Activated naive CD8-positive, alpha-beta T cell treated with anti-CD3 and anti-CD28 coated beads for 36 hours (primary cell): ENCODE results near the gene TTLL11. TPM values are rescaled to one million over a fixed set of nuclear protein-coding genes. Genes with fewer than 3 reads are reported as not detected.

Experiments used
- DNase-seq: peaks from one replicate; pipeline ENCODE4 v3.0.0; 2021
- H3K27ac Mint-ChIP-seq: one replicate; pipeline ENCODE4 v1.8.0; 2022; ENCODE audit warnings: mild to moderate bottlenecking, moderate library complexity, mixed read lengths
- H3K27me3 Mint-ChIP-seq: one replicate; pipeline ENCODE4 v1.8.0; 2022; ENCODE audit warnings: mild to moderate bottlenecking, mixed read lengths
- H3K36me3 Mint-ChIP-seq: one replicate; pipeline ENCODE4 v1.8.0; 2021; ENCODE audit warnings: mild to moderate bottlenecking, mixed read lengths
- H3K4me1 Mint-ChIP-seq: one replicate; pipeline ENCODE4 v1.8.0; 2021; ENCODE audit warnings: mixed read lengths
- H3K4me3 Mint-ChIP-seq: one replicate; pipeline ENCODE4 v1.8.0; 2022; ENCODE audit warnings: mild to moderate bottlenecking, moderate library complexity, mixed read lengths
- H3K9me3 Mint-ChIP-seq: one replicate; pipeline ENCODE4 v1.8.0; 2022; ENCODE audit warnings: mixed read lengths
- total RNA-seq, 2 experiments: library from RNA; stranded (reverse); gene quantifications; one replicate each; pipeline ENCODE4 v1.2.3, GENCODE V29; 2021

The TTLL11 gene
- total RNA-seq, 2 experiments from 2014 or later: 2.5 to 2.8 TPM

- no peaks in the 10 kb centered on the region for H3K4me1 Mint-ChIP-seq
Measured at GRCh38 chr9:121857928-121858327, 235.2 kb downstream of the TTLL11 start.

GRCh38 chr9:121855476-121855875 lies 237.6 kb downstream of the TTLL11 start:
- Mint-ChIP-seq H3K36me3 (no peaks in the 10 kb centered on the region), H3K27me3 (no peaks in the 10 kb centered on the region), H3K4me1 (no peaks in the 10 kb centered on the region), H3K9me3 (no peaks in the 10 kb centered on the region), H3K4me3 (no peak overlapping the region), H3K27ac (no peak overlapping the region)
- DNase-seq: no peak

More at GRCh38 chr9:121857928-121858327, 235.2 kb downstream of the TTLL11 start:
- Mint-ChIP-seq H3K27ac (no peak overlapping the region), H3K9me3 (no peaks in the 10 kb centered on the region), H3K36me3 (no peaks in the 10 kb centered on the region), H3K4me3 (no peak overlapping the region), H3K27me3 (no peaks in the 10 kb centered on the region)
- no peak for DNase-seq

GRCh38 chr9:121853617-121854395 lies 239.3 kb downstream of the TTLL11 start:
- H3K4me1 Mint-ChIP-seq: no peaks in the 10 kb centered on the region
- H3K36me3 Mint-ChIP-seq: no peaks in the 10 kb centered on the region
- H3K4me3 Mint-ChIP-seq: no peak overlapping the region
- no peak for DNase-seq
- peaks cover 6% of the 10 kb centered on the region for H3K9me3 Mint-ChIP-seq
- H3K27ac Mint-ChIP-seq: no peak overlapping the region
- H3K27me3 Mint-ChIP-seq: no peaks in the 10 kb centered on the region

- Mint-ChIP-seq H3K27me3 (no peaks in the 10 kb centered on the region), H3K36me3 (no peaks in the 10 kb centered on the region), H3K4me1 (no peaks in the 10 kb centered on the region), H3K9me3 (peaks cover 10% of the 10 kb centered on the region), H3K4me3 (no peak overlapping the region), H3K27ac (no peak overlapping the region)
- no peak for DNase-seq
Measured at GRCh38 chr9:121852651-121853616, 240.2 kb downstream of the TTLL11 start.

GRCh38 chr9:121852241-121852640 lies 240.9 kb downstream of the TTLL11 start:
- Mint-ChIP-seq H3K4me3 (no peak overlapping the region), H3K27ac (no peak overlapping the region), H3K4me1 (no peaks in the 10 kb centered on the region), H3K27me3 (no peaks in the 10 kb centered on the region), H3K36me3 (no peaks in the 10 kb centered on the region), H3K9me3 (peaks cover 10% of the 10 kb centered on the region)
- DNase-seq: no peak

- Mint-ChIP-seq H3K27me3 (no peaks in the 10 kb centered on the region), H3K4me3 (no peak overlapping the region), H3K4me1 (no peaks in the 10 kb centered on the region), H3K36me3 (no peaks in the 10 kb centered on the region), H3K27ac (no peak overlapping the region), H3K9me3 (peaks cover 10% of the 10 kb centered on the region)
- no peak for DNase-seq
Measured at GRCh38 chr9:121851641-121852091, 241.4 kb downstream of the TTLL11 start.

GRCh38 chr9:121850366-121850765 lies 242.7 kb downstream of the TTLL11 start:
- Mint-ChIP-seq H3K4me1 (no peaks in the 10 kb centered on the region), H3K36me3 (peaks cover 2% of the 10 kb centered on the region), H3K9me3 (peaks cover 16% of the 10 kb centered on the region), H3K27ac (no peak overlapping the region), H3K27me3 (no peaks in the 10 kb centered on the region), H3K4me3 (no peak overlapping the region)
- DNase-seq: no peak

- no peak overlapping the region for H3K27ac Mint-ChIP-seq
- H3K9me3 Mint-ChIP-seq: peaks cover 22% of the 10 kb centered on the region
- DNase-seq: no peak
- H3K27me3 Mint-ChIP-seq: peaks cover 2% of the 10 kb centered on the region
- no peaks in the 10 kb centered on the region for H3K4me1 Mint-ChIP-seq
- H3K36me3 Mint-ChIP-seq: peaks cover 5% of the 10 kb centered on the region
- no peak overlapping the region for H3K4me3 Mint-ChIP-seq
Measured at GRCh38 chr9:121849554-121849953, 243.6 kb downstream of the TTLL11 start.

GRCh38 chr9:121844562-121844961 lies 248.5 kb downstream of the TTLL11 start:
- H3K4me3 Mint-ChIP-seq: no peak overlapping the region
- no peak overlapping the region for H3K27ac Mint-ChIP-seq
- peaks cover 16% of the 10 kb centered on the region for H3K4me1 Mint-ChIP-seq
- peaks cover 7% of the 10 kb centered on the region for H3K36me3 Mint-ChIP-seq
- peaks cover 15% of the 10 kb centered on the region for H3K27me3 Mint-ChIP-seq
- H3K9me3 Mint-ChIP-seq: peaks cover 27% of the 10 kb centered on the region
- no peak for DNase-seq

GRCh38 chr9:121844098-121844497 lies 249.0 kb downstream of the TTLL11 start:
- DNase-seq: no peak
- Mint-ChIP-seq H3K4me3 (no peak overlapping the region), H3K27me3 (peaks cover 15% of the 10 kb centered on the region), H3K36me3 (peaks cover 7% of the 10 kb centered on the region), H3K4me1 (peaks cover 16% of the 10 kb centered on the region), H3K27ac (no peak overlapping the region), H3K9me3 (peaks cover 24% of the 10 kb centered on the region)

GRCh38 chr9:121842612-121842978 lies 250.5 kb downstream of the TTLL11 start:
- H3K27me3 Mint-ChIP-seq: peaks cover 15% of the 10 kb centered on the region
- H3K27ac Mint-ChIP-seq: no peak overlapping the region
- H3K4me3 Mint-ChIP-seq: no peak overlapping the region
- H3K4me1 Mint-ChIP-seq: peaks cover 16% of the 10 kb centered on the region
- DNase-seq: no peak
- peaks cover 17% of the 10 kb centered on the region for H3K9me3 Mint-ChIP-seq
- H3K36me3 Mint-ChIP-seq: peaks cover 7% of the 10 kb centered on the region

GRCh38 chr9:121841771-121842611 lies 251.1 kb downstream of the TTLL11 start:
- peaks cover 7% of the 10 kb centered on the region for H3K36me3 Mint-ChIP-seq

GRCh38 chr9:121840838-121841760 lies 252.0 kb downstream of the TTLL11 start:
- H3K27ac Mint-ChIP-seq: peak overlapping the region; percentile 50
- H3K4me1 Mint-ChIP-seq: peaks cover 16% of the 10 kb centered on the region
- peaks cover 4% of the 10 kb centered on the region for H3K36me3 Mint-ChIP-seq
- no peak overlapping the region for H3K4me3 Mint-ChIP-seq
- peaks cover 14% of the 10 kb centered on the region for H3K9me3 Mint-ChIP-seq
- H3K27me3 Mint-ChIP-seq: peaks cover 15% of the 10 kb centered on the region
- DNase-seq: peak; percentile 48

More at GRCh38 chr9:121841771-121842611, 251.1 kb downstream of the TTLL11 start:
- Mint-ChIP-seq H3K9me3 (peaks cover 17% of the 10 kb centered on the region), H3K4me1 (peaks cover 16% of the 10 kb centered on the region), H3K27ac (peak overlapping the region; percentile 21), H3K4me3 (no peak overlapping the region), H3K27me3 (peaks cover 15% of the 10 kb centered on the region)
- DNase-seq: no peak
